WTC11 (cell line): Measurements from ENCODE around the gene FANCC. TPM values are rescaled to one million over a fixed set of nuclear protein-coding genes. Genes with fewer than 3 reads are reported as not detected.

Experiments used
- ATAC-seq: fragments of 200-7000 bp; cut with Tn5 transposase; 2 replicates; pipeline ENCODE4 v1.10.0; 2021; ENCODE audit warnings: mild to moderate bottlenecking, moderate library complexity
- CTCF ChIA-PET: fragments of 300-600 bp; sonication (Branson Sonifier 250); formaldehyde crosslinking; loops from one replicate; lab custom pipeline; 2021; ENCODE audit warnings: antibody characterized with exemption; lab: Charles Lee
- POLR2A ChIA-PET: fragments of 350-600 bp; sonication (Branson Sonifier 250); formaldehyde crosslinking; loops from one replicate; lab custom pipeline; 2021; ENCODE audit warnings: antibody characterized with exemption; lab: Charles Lee
- DNase-seq: peaks from one replicate; pipeline ENCODE4 v3.0.0; 2021; ENCODE audit warnings: low spot score
- H3K27ac Mint-ChIP-seq: 2 replicates; pipeline ENCODE4 v1.8.0; 2021; ENCODE audit warnings: mixed read lengths
- H3K27me3 Mint-ChIP-seq: 2 replicates; pipeline ENCODE4 v1.8.0; 2021; ENCODE audit warnings: low read depth, mild to moderate bottlenecking, moderate library complexity, mixed read lengths
- H3K36me3 Mint-ChIP-seq: 2 replicates; pipeline ENCODE4 v1.8.0; 2021; ENCODE audit warnings: mixed read lengths
- H3K4me1 Mint-ChIP-seq: 2 replicates; pipeline ENCODE4 v1.8.0; 2022; ENCODE audit warnings: mixed read lengths
- H3K4me3 Mint-ChIP-seq: 2 replicates; pipeline ENCODE4 v1.8.0; 2021; ENCODE audit warnings: mild to moderate bottlenecking, moderate library complexity, mixed read lengths
- H3K9me3 Mint-ChIP-seq: 2 replicates; pipeline ENCODE4 v1.8.0; 2021; ENCODE audit warnings: mixed read lengths
- ELF4 ChIP-seq: sonication (generic); formaldehyde crosslinking; IDR thresholded peaks from 2 replicates; pipeline ENCODE4 v1.8.1; 2022; ENCODE audit warnings: low read depth, mild to moderate bottlenecking, moderate library complexity, missing genetic modification reagents
- EMX1 ChIP-seq: fragments of 250-450 bp; sonication (Bioruptor Pico); IDR thresholded peaks from 2 replicates; pipeline ENCODE4 v1.8.0; 2021; ENCODE audit warnings: mild to moderate bottlenecking
- ERG ChIP-seq: fragments of 250-450 bp; sonication (Bioruptor Pico); IDR thresholded peaks from 2 replicates; pipeline ENCODE4 v1.8.0; 2021; ENCODE audit warnings: mild to moderate bottlenecking
- FOXJ3 ChIP-seq: sonication (generic); formaldehyde crosslinking; IDR thresholded peaks from 2 replicates; pipeline ENCODE4 v1.9.0; 2021; ENCODE audit warnings: missing genetic modification reagents, mild to moderate bottlenecking, borderline replicate concordance
- FOXK1 ChIP-seq: sonication (generic); formaldehyde crosslinking; IDR thresholded peaks from 2 replicates; pipeline ENCODE4 v1.8.0; 2022; ENCODE audit warnings: mild to moderate bottlenecking, moderate library complexity, missing genetic modification reagents
- HMGXB4 ChIP-seq: sonication (generic); formaldehyde crosslinking; IDR thresholded peaks from 2 replicates; pipeline ENCODE4 v1.8.1; 2023; ENCODE audit warnings: mild to moderate bottlenecking, moderate library complexity, missing genetic modification reagents
- IRF2 ChIP-seq: sonication (generic); formaldehyde crosslinking; IDR thresholded peaks from 2 replicates; pipeline ENCODE4 v1.8.0; 2022; ENCODE audit warnings: low read depth, missing genetic modification reagents, borderline replicate concordance
- JAZF1 ChIP-seq: fragments of 250-450 bp; sonication (Bioruptor Pico); IDR thresholded peaks from 2 replicates; pipeline ENCODE4 v1.9.0; 2021; ENCODE audit warnings: moderate library complexity, mild to moderate bottlenecking, inconsistent platforms
- MAX ChIP-seq: sonication (generic); formaldehyde crosslinking; IDR thresholded peaks from 2 replicates; pipeline ENCODE4 v1.8.0; 2022; ENCODE audit warnings: mild to moderate bottlenecking, missing genetic modification reagents
- OVOL2 ChIP-seq: fragments of 250-450 bp; sonication (Bioruptor Pico); IDR thresholded peaks from 2 replicates; pipeline ENCODE4 v1.9.0; 2021; ENCODE audit warnings: mild to moderate bottlenecking, borderline replicate concordance
- SMAD4 ChIP-seq: sonication (generic); formaldehyde crosslinking; IDR thresholded peaks from 2 replicates; pipeline ENCODE4 v1.8.0; 2022; ENCODE audit warnings: mild to moderate bottlenecking, missing genetic modification reagents
- TCF7 ChIP-seq: sonication (generic); formaldehyde crosslinking; IDR thresholded peaks from 2 replicates; pipeline ENCODE4 v1.8.0; 2022; ENCODE audit warnings: mild to moderate bottlenecking, low read depth, missing genetic modification reagents, moderate library complexity
- ZMAT4 ChIP-seq: fragments of 250-450 bp; sonication (Bioruptor Pico); IDR thresholded peaks from 2 replicates; pipeline ENCODE4 v1.9.0; 2021; ENCODE audit warnings: mild to moderate bottlenecking
- ZNF263 ChIP-seq: sonication (generic); formaldehyde crosslinking; IDR thresholded peaks from 2 replicates; pipeline ENCODE4 v1.8.1; 2022; ENCODE audit warnings: low read depth, mild to moderate bottlenecking, moderate library complexity, missing genetic modification reagents
- ZNF416 ChIP-seq: fragments of 250-450 bp; sonication (Bioruptor Pico); IDR thresholded peaks from 2 replicates; pipeline ENCODE4 v1.9.0; 2021; ENCODE audit warnings: mild to moderate bottlenecking, inconsistent platforms
- ZNF532 ChIP-seq: fragments of 250-450 bp; sonication (Bioruptor Pico); IDR thresholded peaks from 2 replicates; pipeline ENCODE4 v1.9.0; 2021; ENCODE audit warnings: mild to moderate bottlenecking, borderline replicate concordance
- ZSCAN18 ChIP-seq: fragments of 250-450 bp; sonication (Bioruptor Pico); IDR thresholded peaks from 2 replicates; pipeline ENCODE4 v2.1.2; 2022; ENCODE audit warnings: mild to moderate bottlenecking, moderate library complexity
- total RNA-seq: library from RNA; stranded (reverse); gene quantifications from 3 replicates; pipeline ENCODE4 v1.2.3, GENCODE V29; 2021

FANCC gene
- total RNA-seq, 1 experiment from 2014 or later, result 10.9 TPM

GRCh38 chr9:95137587-95138145 lies 179.8 kb downstream of the FANCC start (continued):
- TF ChIP-seq ZNF532 (no peak), FOXJ3 (CRISPR knock-in tag) (no peak), HMGXB4 (CRISPR knock-in tag) (no peak), ERG (CRISPR knock-in tag) (no peak), JAZF1 (CRISPR knock-in tag) (no peak)
- TF ChIP-seq, all 79 proteins: peak for 0

GRCh38 chr9:95135756-95136155 lies 181.8 kb downstream of the FANCC start:
- no peaks in the 10 kb centered on the region for H3K27me3 Mint-ChIP-seq
- H3K27ac Mint-ChIP-seq, result no peak overlapping the region
- no peak for DNase-seq
- H3K9me3 Mint-ChIP-seq, result no peaks in the 10 kb centered on the region
- no peak for TF ChIP-seq FOXK1
- TF ChIP-seq ZNF532, result no peak
- TF ChIP-seq ZNF263 (CRISPR knock-in tag), result no peak
- no peak for TF ChIP-seq MAX (CRISPR knock-in tag)
- no peak for TF ChIP-seq ELF4 (CRISPR knock-in tag)
- TF ChIP-seq EMX1, result no peak
- no peak for TF ChIP-seq FOXJ3 (CRISPR knock-in tag)
- no peak for TF ChIP-seq ZNF416
- no peak for TF ChIP-seq ZMAT4 (CRISPR knock-in tag)
- no peak for TF ChIP-seq SMAD4 (CRISPR knock-in tag)
- no peak for TF ChIP-seq TCF7
- no peak for TF ChIP-seq IRF2
- TF ChIP-seq ZSCAN18, result no peak
- no peak for TF ChIP-seq OVOL2 (CRISPR knock-in tag)
- TF ChIP-seq, all 79 proteins: peak for 0
- H3K4me3 Mint-ChIP-seq, result no peak overlapping the region
- POLR2A ChIA-PET, result no interaction called here
- H3K4me1 Mint-ChIP-seq, result peaks cover 44% of the 10 kb centered on the region
- no peaks in the 10 kb centered on the region for H3K36me3 Mint-ChIP-seq
- no peak for ATAC-seq
- CTCF ChIA-PET, result no interaction called here
